ENCODE measurements around the gene HS3ST3A1.

Gene HS3ST3A1

DNA sequence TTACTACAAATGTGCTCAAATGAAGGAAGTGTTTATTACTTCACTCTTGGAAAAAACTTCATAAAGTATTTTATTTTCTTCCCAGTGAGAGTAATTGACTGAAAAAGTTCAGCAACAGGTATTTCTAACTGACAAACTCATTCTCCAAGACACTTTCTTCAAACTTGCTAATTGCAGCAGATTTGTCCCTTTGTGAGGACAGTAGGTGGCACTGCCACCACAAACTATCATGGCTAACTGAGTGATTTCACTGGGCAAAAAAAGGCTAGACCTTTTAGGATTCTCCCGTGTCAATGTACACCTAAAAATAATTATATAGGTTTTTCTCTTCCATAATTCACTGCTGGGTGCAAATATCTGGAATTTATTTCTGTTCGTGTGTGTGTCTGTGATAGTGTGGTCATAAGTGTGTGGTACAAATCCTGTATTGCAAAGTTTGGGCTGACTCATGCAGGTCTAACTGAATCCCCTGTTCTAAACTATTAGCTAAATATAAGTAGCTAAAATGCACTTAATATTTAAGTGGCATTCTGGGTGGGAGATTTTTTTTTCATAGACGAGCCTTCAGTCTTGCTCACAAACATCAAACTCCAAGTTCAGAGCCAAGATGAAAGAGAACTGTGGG, 3.9 kb downstream of the HS3ST3A1 start:
- no peak for DNase-seq

GRCh38 chr17:13596241-13596923, 5.3 kb downstream of the HS3ST3A1 start:
- no peak for DNase-seq

GRCh38 chr17:13595599-13595899, 6.2 kb downstream of the HS3ST3A1 start:
- DNase-seq = no peak

DNA sequence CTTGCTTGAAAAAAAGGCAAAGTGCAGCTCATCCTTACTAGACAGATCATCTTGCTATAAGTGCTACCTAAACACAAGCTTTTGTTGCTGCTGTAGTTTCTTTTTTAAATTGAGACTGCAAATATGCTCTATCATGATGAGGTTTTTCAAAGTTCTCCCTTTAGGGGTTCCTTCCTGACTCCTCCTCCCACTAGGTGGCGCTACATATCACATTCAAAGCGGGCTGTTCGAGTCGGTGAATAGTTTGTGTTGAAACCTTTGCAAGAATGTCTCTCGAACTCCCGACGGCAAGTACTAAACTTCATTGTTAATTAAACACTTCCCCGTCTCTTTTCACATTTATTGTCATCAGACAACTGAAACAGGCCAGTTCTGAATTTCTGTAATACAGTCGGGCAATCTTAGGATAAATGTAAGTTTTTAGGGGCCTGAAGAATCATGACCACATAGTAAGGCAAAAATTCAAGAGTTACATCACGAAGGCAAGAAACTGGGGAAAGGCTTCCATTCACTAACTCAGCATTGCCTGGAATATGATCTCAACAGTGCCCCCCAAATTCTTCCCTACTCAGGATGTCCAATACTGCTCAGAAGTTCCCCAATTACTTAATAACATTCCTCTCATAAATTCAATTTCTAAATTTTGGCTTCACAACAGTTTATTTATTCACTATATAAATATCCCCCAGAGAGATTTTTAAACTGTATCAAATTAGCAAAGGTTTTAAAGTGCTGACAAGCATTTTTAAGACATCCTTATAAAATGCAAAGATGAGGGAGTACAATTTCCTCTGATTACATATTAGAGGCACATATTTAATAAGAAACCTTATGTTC, 6.7 kb downstream of the HS3ST3A1 start:
- no peak for DNase-seq

GRCh38 chr17:13594310-13594709, 7.4 kb downstream of the HS3ST3A1 start:
- DNase-seq = no peak

DNA sequence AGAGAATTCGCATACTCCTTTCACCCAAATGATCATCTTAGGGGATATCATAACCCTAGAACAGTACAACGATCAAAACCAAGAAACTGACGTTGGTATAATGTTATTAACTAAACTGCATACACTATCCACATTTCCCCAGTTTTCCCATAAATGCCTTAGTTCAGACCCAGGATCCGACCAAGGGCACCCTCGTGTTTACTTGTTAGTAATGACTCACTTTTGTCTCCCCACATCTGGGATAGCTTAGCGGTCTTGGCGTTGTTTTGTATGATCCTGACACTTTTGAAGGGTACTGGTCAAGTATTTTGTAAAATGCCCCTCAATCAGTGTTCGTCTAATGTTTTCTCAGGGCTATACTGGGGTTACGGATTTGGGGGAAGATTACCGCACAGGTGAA, 8.0 kb downstream of the HS3ST3A1 start:
- DNase-seq = no peak

DNA sequence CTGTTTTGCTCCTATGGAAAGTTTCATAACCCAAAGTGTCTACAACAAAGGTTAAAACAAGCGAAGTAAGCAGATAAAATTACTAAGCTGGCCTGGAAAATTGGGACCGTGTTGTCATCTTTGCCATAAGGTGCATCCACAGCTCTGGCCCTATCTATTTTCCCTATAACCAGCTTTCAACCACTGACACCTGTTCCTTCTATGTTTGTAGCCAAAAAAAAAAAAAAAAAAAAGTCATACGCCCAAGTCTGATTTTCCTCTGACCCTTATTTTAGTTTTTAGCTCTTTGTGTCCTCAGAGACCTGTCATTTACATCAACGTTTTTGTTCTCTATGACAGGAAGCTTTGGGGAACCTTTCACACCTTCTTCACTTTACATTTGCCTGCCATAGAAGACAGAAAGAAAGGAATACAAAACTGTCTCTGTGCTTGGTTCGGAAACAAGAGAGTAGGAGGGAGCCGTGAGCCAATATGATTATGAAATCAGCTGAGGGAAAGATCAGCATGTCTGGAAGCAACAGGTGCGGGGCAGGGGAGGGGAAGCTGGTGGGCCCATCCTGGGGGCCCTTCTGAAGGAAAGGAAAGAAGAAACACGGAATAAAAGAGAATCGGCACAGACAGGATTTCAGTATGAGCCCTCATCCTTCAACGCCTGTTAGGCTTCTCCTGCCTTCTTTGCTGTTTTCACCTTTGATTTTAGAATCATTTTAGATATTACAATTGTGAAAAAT, 8.5 kb downstream of the HS3ST3A1 start:
- no peak for DNase-seq

DNA sequence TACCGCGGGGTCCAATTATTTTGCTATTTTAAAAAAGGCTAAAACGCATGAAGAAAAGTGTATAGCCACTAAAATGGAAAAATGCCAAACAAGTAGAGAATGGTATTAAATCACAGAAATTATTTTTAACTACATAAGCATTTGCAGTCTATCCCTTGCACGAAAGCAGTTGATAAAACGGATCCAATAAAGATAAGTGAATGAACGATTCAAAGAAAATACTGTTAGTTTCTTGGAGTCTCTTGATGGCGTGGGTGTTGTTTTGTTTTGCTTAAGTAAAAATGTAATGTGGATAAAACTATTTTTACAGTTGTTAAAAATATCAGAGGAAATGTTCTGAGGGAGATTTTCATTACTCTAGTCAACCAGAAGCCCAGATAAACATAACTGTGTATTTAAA, 9.3 kb downstream of the HS3ST3A1 start:
- no peak for DNase-seq

GRCh38 chr17:13590441-13590840, 11.3 kb downstream of the HS3ST3A1 start:
- no peak for DNase-seq

GRCh38 chr17:13589658-13590057, 12.1 kb downstream of the HS3ST3A1 start:
- no peak for DNase-seq

DNA sequence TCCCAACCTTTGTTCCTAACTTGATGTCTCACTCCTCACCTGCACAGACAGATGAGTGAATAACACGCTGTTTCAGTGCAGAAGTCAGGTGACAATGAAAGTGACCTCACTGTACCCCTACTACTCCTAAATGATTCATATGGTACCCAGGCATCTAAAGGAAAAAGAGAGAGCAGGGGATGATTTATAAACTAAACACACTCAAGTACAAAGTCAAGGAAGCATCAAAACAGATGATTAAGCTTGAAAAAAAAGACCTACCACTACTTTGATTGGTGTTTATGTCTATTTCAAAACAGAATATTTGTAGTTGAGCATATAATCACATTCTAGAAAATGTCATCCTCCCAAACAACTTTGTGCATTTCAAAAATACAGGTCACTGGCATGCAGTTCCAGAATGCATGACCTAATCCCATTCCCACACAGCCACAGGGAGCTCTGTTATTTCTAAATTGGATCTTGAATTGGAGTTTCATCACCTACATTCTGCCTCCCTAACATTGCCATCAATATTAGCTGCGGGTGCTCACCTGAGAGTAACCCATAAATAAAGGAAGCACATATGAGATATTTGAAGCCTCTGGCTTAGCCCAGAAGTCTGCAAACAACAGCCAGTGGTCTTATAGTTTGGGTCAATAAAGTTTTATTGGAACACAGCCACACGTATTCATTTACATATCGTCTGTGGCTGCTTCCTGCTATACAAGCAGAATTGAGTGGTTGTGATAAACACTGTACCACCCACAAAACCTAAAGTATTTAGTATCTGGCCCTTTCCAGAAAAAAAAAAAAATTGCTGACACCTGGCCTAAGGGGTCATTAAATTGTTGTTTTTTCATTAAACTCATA, 14.0 kb downstream of the HS3ST3A1 start:
- DNase-seq = no peak

GRCh38 chr17:13584701-13585080, 17.0 kb downstream of the HS3ST3A1 start:
- DNase-seq = no peak

GRCh38 chr17:13583996-13584700, 17.6 kb downstream of the HS3ST3A1 start:
- DNase-seq = no peak

DNA sequence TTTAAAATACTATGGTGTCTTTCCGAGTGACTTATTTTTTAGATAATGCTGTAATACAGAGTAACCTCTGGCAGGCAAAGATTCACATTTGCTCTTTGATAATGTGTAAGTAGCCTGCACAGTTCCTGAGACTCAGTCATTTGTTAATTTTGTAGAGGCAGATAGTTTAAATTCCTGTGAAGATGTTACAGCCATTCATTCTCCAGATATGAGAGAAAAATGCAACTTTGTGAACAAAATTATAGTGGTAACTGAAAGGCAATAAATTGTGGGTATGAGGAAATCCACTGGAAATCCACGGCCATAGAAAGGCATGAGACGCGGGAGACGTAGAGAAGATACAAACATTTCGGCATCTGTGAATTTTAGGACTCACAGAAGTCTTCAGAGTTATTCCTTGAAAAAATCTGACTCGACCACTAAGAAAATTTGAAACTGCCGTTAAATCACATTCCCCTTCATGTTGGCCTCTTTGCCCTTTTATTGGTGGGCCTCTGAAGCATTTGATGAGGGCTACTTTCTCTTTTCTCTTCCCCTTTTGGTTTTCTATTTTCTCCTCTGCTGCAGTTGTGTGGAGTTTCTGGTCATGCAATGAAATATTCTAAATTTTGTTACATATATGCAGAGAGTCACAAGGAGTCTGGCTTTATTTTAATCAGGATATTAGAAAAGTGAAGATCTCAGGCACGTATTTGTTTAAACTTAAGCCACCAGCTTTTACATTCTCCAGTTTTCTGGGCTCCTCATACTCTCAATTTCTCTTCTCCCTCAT, 18.8 kb downstream of the HS3ST3A1 start:
- no peak for DNase-seq

DNA sequence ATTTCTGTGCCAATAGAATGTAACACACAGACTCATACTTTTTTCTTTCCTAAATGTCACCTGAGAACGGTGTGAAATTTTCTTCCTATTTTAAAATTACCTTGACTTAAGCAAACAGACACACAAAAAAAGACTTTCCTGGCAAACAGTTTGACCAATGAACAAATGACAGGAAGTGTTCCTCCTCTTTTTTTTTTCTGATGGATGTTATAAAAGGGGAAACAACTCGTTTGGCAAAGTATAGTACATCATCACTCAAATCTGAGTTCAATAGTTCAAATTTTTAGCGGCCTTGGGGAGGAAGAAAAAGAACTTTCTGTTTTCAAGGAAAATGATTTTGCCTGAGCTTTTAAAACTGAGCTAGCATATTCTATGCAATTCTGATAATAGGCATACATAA, 19.8 kb downstream of the HS3ST3A1 start:
- no peak for DNase-seq

DNA sequence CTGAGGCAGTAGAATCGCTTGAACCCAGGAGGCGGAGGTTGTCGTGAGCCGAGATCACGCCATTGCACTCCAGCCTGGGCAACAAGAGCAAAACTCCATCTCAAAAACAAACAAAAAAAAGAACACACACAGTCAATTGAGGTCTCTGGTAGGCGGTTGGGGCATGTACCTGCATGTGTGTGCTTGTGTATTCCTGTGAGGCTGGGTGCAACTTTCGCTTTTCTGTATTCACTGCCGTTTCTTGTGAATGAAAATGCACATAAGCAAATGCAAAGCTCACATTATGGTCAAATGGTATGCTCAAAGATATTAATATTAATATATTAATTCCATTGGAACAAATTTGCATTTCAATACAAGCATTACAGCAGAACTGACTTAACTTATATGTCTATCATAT, 20.9 kb downstream of the HS3ST3A1 start:
- DNase-seq = no peak

GRCh38 chr17:13576661-13577526, 24.8 kb downstream of the HS3ST3A1 start:
- no peak for DNase-seq

DNA sequence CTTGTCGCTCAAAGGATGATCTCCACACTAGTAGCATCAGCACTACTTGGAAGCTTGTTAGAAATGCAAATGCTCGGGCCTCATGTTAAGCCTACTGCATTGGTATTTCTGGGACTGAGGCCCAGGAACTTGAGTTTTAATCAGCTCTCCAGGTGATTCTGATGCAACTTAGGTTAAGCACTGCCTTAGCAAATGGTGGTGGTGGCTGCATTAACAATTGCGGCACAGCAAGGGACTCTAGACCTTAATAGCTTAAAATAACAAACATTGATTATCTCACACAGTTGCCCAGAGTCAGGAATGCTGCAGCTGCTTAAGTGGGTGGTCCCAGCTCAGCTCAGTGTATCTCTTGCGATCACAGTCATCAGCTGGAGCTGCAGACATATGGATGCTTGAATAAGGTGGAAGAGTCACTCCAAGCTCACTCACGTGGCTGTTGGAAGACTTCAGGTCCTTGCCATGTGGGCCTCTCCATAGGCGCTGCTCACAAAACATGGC, 25.8 kb downstream of the HS3ST3A1 start:
- DNase-seq = no peak

- DNase-seq = no peak
Measured at GRCh38 chr17:13575466-13575865, 26.3 kb downstream of the HS3ST3A1 start.

DNA sequence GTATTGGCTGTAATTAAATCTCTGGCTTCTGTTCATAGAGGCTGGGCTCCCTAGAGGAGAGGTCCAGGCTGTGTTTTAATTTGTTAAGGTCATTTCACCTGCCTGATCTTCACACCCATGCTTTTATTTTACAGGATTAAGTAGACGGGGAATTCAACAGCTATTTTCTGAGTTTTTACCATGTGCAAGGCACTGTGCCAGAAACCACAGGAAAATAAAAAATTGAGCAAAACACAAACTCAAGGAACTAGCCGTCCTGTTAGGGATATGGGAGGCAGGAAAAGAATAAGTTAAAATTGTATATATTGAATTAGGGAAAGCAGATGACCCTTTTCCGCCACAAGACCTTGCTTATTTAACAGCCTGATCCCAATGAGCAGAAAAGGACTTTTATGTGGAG, 29.1 kb downstream of the HS3ST3A1 start:
- no peak for DNase-seq
